ENCODE measurements around the gene TMEM80. TPM values are rescaled to one million over a fixed set of nuclear protein-coding genes. Genes with fewer than 3 reads are reported as not detected.
"Not testable (repeated sequence)": the region's sequence is repeated elsewhere in the genome, so short reads cannot be mapped to it uniquely, and the experiment has no call there.

The TMEM80 gene
- total and polyA plus RNA-seq, 10 of the 15 experiments (the other 5 are each of a cell fraction or from before 2014, with no cell fraction given): 6.7 to 30.9 (median 20.7) TPM

GRCh38 chr11:654444-654843, 41.2 kb upstream of the TMEM80 start:
- ATAC-seq; H4K20me1 ChIP-seq (ENCODE audit: control insufficient read depth, insufficient read depth); H3K9me3 ChIP-seq (replicated peaks; ENCODE audit: control insufficient read depth, insufficient read depth, low read length); RAD21 ChIA-PET (ENCODE audit: unreplicated experiment); FAIRE-seq; H3K4me1 ChIP-seq (ENCODE audit: control insufficient read depth, insufficient read depth, low read length); H3K4me2 ChIP-seq (ENCODE audit: control insufficient read depth, insufficient read depth); H3K79me2 ChIP-seq (ENCODE audit: control insufficient read depth, insufficient read depth, low read length); H3K27ac ChIP-seq (ENCODE audit: control insufficient read depth, insufficient read depth); H3K9ac ChIP-seq (ENCODE audit: control insufficient read depth, insufficient read depth, low read length); H3K4me3 ChIP-seq; H3K27me3 ChIP-seq (replicated peaks in 1 of 2; ENCODE audit: control insufficient read depth in 2 of 2, insufficient read depth in 2 of 2, low read length in 1 of 2); H2AFZ ChIP-seq (ENCODE audit: control insufficient read depth, low read depth, low read length); DNase-seq (ENCODE audit: low read depth, low spot score); in situ Hi-C loops (cut with MboI); SMC1A ChIA-PET (ENCODE audit: uncharacterized antibody, unreplicated experiment); intact Hi-C loops (cut with micrococcal nuclease; ENCODE audit: unreplicated experiment); H3K36me3 ChIP-seq (ENCODE audit: control insufficient read depth in 2 of 2, insufficient read depth in 2 of 2, low read length in 1 of 2); POLR2A ChIA-PET; BruUV-seq (replicated peaks): not testable (repeated sequence)
- WGBS (ENCODE audit: insufficient coverage, insufficient replicate concordance, low lambda C conversion rate, missing lambda C conversion rate): 98% methylated on average over 12 of the region's 12 CpGs
- CTCF ChIA-PET: interaction anchor here (0.7 to 1.5 kb wide), 2 partner anchors 64 to 72 kb away, joined by 3 read pairs; no protein-coding TSS in a partner anchor

DNA sequence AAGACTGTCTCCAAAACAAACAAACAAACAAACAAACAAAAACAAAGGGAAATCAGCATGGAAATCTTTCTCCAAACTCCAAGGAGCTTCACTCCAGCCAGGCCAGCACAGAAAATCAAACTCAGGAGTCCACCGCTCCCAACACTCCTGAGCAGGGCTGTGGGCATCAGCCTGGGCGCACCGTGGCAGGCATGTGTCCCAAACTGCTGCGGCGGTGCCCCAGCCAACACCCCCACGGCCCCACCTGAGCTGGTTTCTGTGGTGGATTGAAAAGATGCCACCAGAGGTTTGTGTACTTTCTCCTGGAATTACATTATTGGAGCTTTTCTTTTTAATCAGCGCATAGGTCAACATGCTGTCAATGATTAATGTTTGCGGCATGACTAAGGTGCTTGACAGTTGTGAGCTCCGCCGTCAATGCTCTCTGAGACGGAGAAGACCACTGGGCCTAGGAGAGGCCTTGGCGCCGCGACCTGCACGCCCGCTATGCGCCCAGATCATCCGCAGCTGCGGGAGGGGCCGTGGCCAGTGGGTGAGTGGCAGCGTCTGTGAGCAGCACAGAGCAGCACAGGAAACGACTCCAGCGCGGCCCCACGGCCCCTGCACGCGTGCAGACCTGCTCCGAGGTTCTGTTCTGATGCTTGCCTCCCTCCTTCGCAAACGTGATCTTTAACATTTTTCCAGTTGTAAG, 40.4 kb upstream of the TMEM80 start:
- no TSS peak for BruUV-seq (replicated peaks)
- Histone ChIP-seq H3K79me2 (ENCODE audit: control insufficient read depth, insufficient read depth, low read length) (no peaks in the 10 kb centered on the region), H4K20me1 (ENCODE audit: control insufficient read depth, insufficient read depth) (no peaks in the 10 kb centered on the region), H3K4me1 (ENCODE audit: control insufficient read depth, insufficient read depth, low read length) (peaks cover 8% of the 10 kb centered on the region), H3K27ac (ENCODE audit: control insufficient read depth, insufficient read depth) (no peak overlapping the region), H2AFZ (ENCODE audit: control insufficient read depth, low read depth, low read length) (no peak overlapping the region), H3K4me2 (ENCODE audit: control insufficient read depth, insufficient read depth) (no peak overlapping the region), H3K27me3 (replicated peaks in 1 of 2; ENCODE audit: control insufficient read depth in 2 of 2, insufficient read depth in 2 of 2, low read length in 1 of 2) (no peaks in the 10 kb centered on the region), H3K4me3 (no peak overlapping the region), H3K36me3 (ENCODE audit: control insufficient read depth in 2 of 2, insufficient read depth in 2 of 2, low read length in 1 of 2) (peaks cover 2 to 13% of the 10 kb centered on the region in 2 experiments; a peak in 3 of 4 replicates), H3K9me3 (replicated peaks; ENCODE audit: control insufficient read depth, insufficient read depth, low read length) (no peaks in the 10 kb centered on the region), H3K9ac (ENCODE audit: control insufficient read depth, insufficient read depth, low read length) (no peak overlapping the region)
- TF ChIP-seq, protein P1, sequence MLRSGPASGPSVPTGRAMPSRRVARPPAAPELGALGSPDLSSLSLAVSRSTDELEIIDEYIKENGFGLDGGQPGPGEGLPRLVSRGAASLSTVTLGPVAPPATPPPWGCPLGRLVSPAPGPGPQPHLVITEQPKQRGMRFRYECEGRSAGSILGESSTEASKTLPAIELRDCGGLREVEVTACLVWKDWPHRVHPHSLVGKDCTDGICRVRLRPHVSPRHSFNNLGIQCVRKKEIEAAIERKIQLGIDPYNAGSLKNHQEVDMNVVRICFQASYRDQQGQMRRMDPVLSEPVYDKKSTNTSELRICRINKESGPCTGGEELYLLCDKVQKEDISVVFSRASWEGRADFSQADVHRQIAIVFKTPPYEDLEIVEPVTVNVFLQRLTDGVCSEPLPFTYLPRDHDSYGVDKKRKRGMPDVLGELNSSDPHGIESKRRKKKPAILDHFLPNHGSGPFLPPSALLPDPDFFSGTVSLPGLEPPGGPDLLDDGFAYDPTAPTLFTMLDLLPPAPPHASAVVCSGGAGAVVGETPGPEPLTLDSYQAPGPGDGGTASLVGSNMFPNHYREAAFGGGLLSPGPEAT (IDR thresholded peaks at IDR 0.05; ENCODE audit: low read depth): no peak
- no peak for TF ChIP-seq PML (IDR thresholded peaks at IDR 0.05; ENCODE audit: low read length)
- TF ChIP-seq NR2C1 (IDR thresholded peaks at IDR 0.05): no peak
- no peak for TF ChIP-seq MEF2A (IDR thresholded peaks at IDR 0.05; ENCODE audit: insufficient read depth, low read depth, low read length)
- TF ChIP-seq SUZ12 (IDR thresholded peaks at IDR 0.05; ENCODE audit: unreplicated experiment): no peak
- TF ChIP-seq SREBF2 (IDR thresholded peaks at IDR 0.05; ENCODE audit: low read length): no peak
- no peak for TF ChIP-seq IKZF2 (IDR thresholded peaks at IDR 0.05)
- TF ChIP-seq POLR2AphosphoS5 (IDR thresholded peaks at IDR 0.05; ENCODE audit: low read length): no peak
- TF ChIP-seq CBFB (IDR thresholded peaks at IDR 0.05; ENCODE audit: low read depth): no peak
- no peak for TF ChIP-seq KDM1A (IDR thresholded peaks at IDR 0.05; ENCODE audit: borderline replicate concordance)
- TF ChIP-seq, protein P2, sequence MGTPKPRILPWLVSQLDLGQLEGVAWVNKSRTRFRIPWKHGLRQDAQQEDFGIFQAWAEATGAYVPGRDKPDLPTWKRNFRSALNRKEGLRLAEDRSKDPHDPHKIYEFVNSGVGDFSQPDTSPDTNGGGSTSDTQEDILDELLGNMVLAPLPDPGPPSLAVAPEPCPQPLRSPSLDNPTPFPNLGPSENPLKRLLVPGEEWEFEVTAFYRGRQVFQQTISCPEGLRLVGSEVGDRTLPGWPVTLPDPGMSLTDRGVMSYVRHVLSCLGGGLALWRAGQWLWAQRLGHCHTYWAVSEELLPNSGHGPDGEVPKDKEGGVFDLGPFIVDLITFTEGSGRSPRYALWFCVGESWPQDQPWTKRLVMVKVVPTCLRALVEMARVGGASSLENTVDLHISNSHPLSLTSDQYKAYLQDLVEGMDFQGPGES (IDR thresholded peaks at IDR 0.05): no peak
- no peak for TF ChIP-seq YBX1 (IDR thresholded peaks at IDR 0.05)
- ChIA-PET SMC1A (ENCODE audit: uncharacterized antibody, unreplicated experiment) (no interaction called here), CTCF (interaction anchor here (1.5 kb wide), 1 partner anchor 72 kb away, joined by 3 read pairs; no protein-coding TSS in a partner anchor), RAD21 (ENCODE audit: unreplicated experiment) (no interaction called here), POLR2A (interaction anchor here (0.7 kb wide), 1 partner anchor 156 kb away, joined by 3 read pairs; no protein-coding TSS in a partner anchor)
- DNase-seq (ENCODE audit: low read depth, low spot score): no peak
- FAIRE-seq: no peak
- 95% methylated on average over 30 of the region's 30 CpGs for WGBS (ENCODE audit: insufficient coverage, insufficient replicate concordance, low lambda C conversion rate, missing lambda C conversion rate)
- intact Hi-C loops (cut with micrococcal nuclease; ENCODE audit: unreplicated experiment) (no loop called here), in situ Hi-C loops (cut with MboI) (no loop called here)
- ATAC-seq: no peak

All from GM12878 (cell line).